K562 (cell line): ENCODE data around the gene SGTB. TPM values are rescaled to one million over a fixed set of nuclear protein-coding genes. Genes with fewer than 3 reads are reported as not detected.

Experiments used
- CREM ChIP-seq: IDR thresholded peaks from 2 replicates; pipeline ENCODE4 v1.6.1; 2014; ENCODE audit warnings: antibody characterized with exemption, low read depth
- E2F8 ChIP-seq: fragments of 450-650 bp; IDR thresholded peaks from 2 replicates; pipeline ENCODE4 v1.7.1; 2018; ENCODE audit warnings: mild to moderate bottlenecking, low read depth; ENCODE audit not compliant: partially characterized antibody
- FOXA3 ChIP-seq, 2 experiments: fragments of 450-650 bp in 1 of 2; sonication (generic) in 1 of 2; formaldehyde crosslinking; IDR thresholded peaks in 1 of 2; conservative IDR thresholded peaks in 1 of 2; 2 replicates each; pipeline versions ENCODE4 v1.4.0 to v1.8.0; 2020 to 2022; ENCODE audit warnings: mild to moderate bottlenecking in 2 of 2, missing genetic modification reagents in 1 of 2
- MEIS2 ChIP-seq: fragments of 450-650 bp; IDR thresholded peaks from 2 replicates; pipeline ENCODE4 v1.6.1; 2014; ENCODE audit warnings: mild to moderate bottlenecking; ENCODE audit not compliant: partially characterized antibody
- NCOA1 ChIP-seq: fragments of 450-650 bp; IDR thresholded peaks from 2 replicates; pipeline ENCODE4 v1.6.1; 2016; ENCODE audit warnings: low read depth
- PML ChIP-seq: IDR thresholded peaks from 2 replicates; pipeline ENCODE4 v1.6.1; 2012; ENCODE audit warnings: low read length, inconsistent platforms
- SMAD4 ChIP-seq: fragments of 250-450 bp; sonication (Bioruptor Pico); conservative IDR thresholded peaks from 2 replicates; pipeline ENCODE4 v1.8.0; 2021; ENCODE audit warnings: inconsistent platforms, mild to moderate bottlenecking, moderate library complexity
- TAF1 ChIP-seq: IDR thresholded peaks from 2 replicates; pipeline ENCODE4 v1.6.1; 2011; ENCODE audit warnings: mild to moderate bottlenecking, low read length, moderate library complexity; ENCODE audit not compliant: insufficient read depth, control insufficient read depth, severe bottlenecking; ENCODE audit errors: extremely low read depth
- ZBTB17 ChIP-seq: fragments of 450-650 bp; formaldehyde crosslinking; IDR thresholded peaks from 2 replicates; pipeline ENCODE4 v1.4.0; 2020; ENCODE audit warnings: mild to moderate bottlenecking
- ZKSCAN3 ChIP-seq: fragments of 250-450 bp; sonication (Bioruptor Pico); IDR thresholded peaks from 2 replicates; pipeline ENCODE4 v1.4.0; 2020
- ZNF165 ChIP-seq: fragments of 250-450 bp; sonication (Bioruptor Pico); IDR thresholded peaks from 2 replicates; pipeline ENCODE4 v1.4.0; 2020; ENCODE audit warnings: borderline replicate concordance
- ZNF224 ChIP-seq: sonication (generic); formaldehyde crosslinking; IDR thresholded peaks from 2 replicates; pipeline ENCODE4 v1.8.0; 2022; ENCODE audit warnings: mild to moderate bottlenecking, missing genetic modification reagents
- ZNF239 ChIP-seq: fragments of 250-450 bp; sonication (Bioruptor Pico); IDR thresholded peaks from 2 replicates; pipeline ENCODE4 v1.4.0; 2020; ENCODE audit warnings: mild to moderate bottlenecking
- ZNF384 ChIP-seq: IDR thresholded peaks from 2 replicates; pipeline ENCODE4 v1.6.1; 2012; ENCODE audit warnings: low read depth, low read length, improper control_type of control experiment
- polyA plus RNA-seq, 8 experiments: library from polyadenylated mRNA; depleted of rRNA in 4 of 8; stranded (reverse) in 5 of 8; unstranded in 3 of 8; fragments of >200 nt; fragmentation: Nextera tagmentation in 2 of 8; fragmentation: Illumina TruSeq in 1 of 8; extraction: Ambion mirVana in 2 of 8; extraction: Trizol in 1 of 8; gene quantifications; 2 replicates each; pipeline versions ENCODE4 v1.2.1 to v1.2.3, GENCODE V29; 2011 to 2014; ENCODE audit warnings: inconsistent platforms in 1 of 8, missing spikeins in 1 of 8
- total RNA-seq, 7 experiments: library from RNA; depleted of rRNA in 6 of 7; stranded (reverse); fragments of >200 nt in 6 of 7; fragmentation: Illumina TruSeq in 2 of 7; extraction: Trizol in 2 of 7; gene quantifications; 2 replicates each; pipeline versions ENCODE4 v1.2.1 to v1.2.3, GENCODE V29; 2011 to 2021; ENCODE audit warnings: low replicate concordance in 1 of 7
- TF ChIP-seq, protein P1 (sequence below): fragments of 200-800 bp; sonication (Bioruptor generic); IDR thresholded peaks from 2 replicates; pipeline ENCODE4 v1.6.1; 2016; ENCODE audit warnings: missing genetic modification characterization, missing compliant biosample characterization
- TF ChIP-seq, protein P2 (sequence below): fragments of 450-650 bp; formaldehyde crosslinking; IDR thresholded peaks from 2 replicates; pipeline ENCODE4 v1.4.0; 2020; ENCODE audit warnings: mild to moderate bottlenecking, moderate library complexity
- TF ChIP-seq, protein P3 (sequence below), 3 experiments: IDR thresholded peaks in 2 of 3; conservative IDR thresholded peaks in 1 of 3; 2 replicates each; pipeline ENCODE4 v1.5.1; 2011 to 2012; ENCODE audit warnings: low read length in 3 of 3, mild to moderate bottlenecking in 3 of 3, control low read depth in 2 of 3, improper control_type of control experiment in 1 of 3, inconsistent platforms in 1 of 3, low read depth in 1 of 3, mixed read lengths in 1 of 3, moderate library complexity in 1 of 3; ENCODE audit not compliant: insufficient read depth in 2 of 3

The SGTB gene
- total and polyA plus RNA-seq, 9 of the 15 experiments (the other 6 are each of a cell fraction or from before 2014, with no cell fraction given) = 1.3 to 8.4 (median 4.8) TPM

GRCh38 chr5:65624025-65624570 is 97.8 kb downstream of the SGTB start, which contains the start of gene TRIM23 (continued):
- TF ChIP-seq, protein P1, sequence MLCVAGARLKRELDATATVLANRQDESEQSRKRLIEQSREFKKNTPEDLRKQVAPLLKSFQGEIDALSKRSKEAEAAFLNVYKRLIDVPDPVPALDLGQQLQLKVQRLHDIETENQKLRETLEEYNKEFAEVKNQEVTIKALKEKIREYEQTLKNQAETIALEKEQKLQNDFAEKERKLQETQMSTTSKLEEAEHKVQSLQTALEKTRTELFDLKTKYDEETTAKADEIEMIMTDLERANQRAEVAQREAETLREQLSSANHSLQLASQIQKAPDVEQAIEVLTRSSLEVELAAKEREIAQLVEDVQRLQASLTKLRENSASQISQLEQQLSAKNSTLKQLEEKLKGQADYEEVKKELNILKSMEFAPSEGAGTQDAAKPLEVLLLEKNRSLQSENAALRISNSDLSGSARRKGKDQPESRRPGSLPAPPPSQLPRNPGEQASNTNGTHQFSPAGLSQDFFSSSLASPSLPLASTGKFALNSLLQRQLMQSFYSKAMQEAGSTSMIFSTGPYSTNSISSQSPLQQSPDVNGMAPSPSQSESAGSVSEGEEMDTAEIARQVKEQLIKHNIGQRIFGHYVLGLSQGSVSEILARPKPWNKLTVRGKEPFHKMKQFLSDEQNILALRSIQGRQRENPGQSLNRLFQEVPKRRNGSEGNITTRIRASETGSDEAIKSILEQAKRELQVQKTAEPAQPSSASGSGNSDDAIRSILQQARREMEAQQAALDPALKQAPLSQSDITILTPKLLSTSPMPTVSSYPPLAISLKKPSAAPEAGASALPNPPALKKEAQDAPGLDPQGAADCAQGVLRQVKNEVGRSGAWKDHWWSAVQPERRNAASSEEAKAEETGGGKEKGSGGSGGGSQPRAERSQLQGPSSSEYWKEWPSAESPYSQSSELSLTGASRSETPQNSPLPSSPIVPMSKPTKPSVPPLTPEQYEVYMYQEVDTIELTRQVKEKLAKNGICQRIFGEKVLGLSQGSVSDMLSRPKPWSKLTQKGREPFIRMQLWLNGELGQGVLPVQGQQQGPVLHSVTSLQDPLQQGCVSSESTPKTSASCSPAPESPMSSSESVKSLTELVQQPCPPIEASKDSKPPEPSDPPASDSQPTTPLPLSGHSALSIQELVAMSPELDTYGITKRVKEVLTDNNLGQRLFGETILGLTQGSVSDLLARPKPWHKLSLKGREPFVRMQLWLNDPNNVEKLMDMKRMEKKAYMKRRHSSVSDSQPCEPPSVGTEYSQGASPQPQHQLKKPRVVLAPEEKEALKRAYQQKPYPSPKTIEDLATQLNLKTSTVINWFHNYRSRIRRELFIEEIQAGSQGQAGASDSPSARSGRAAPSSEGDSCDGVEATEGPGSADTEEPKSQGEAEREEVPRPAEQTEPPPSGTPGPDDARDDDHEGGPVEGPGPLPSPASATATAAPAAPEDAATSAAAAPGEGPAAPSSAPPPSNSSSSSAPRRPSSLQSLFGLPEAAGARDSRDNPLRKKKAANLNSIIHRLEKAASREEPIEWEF (CRISPR knock-in tag) = no peak
- no peak for TF ChIP-seq ZKSCAN3
- TF ChIP-seq E2F8 = no peak
- peak; percentile 76 for TF ChIP-seq CREM
- 0 out of 2 replicates have a peak, but pooled peaks have one; percentile 49 for TF ChIP-seq PML
- TF ChIP-seq TAF1 = peak; percentile 62
- TF ChIP-seq ZNF224 (CRISPR knock-in tag) = no peak
- peak; percentile 63; the same call in 1 of the 2 replicates for TF ChIP-seq ZBTB17 (CRISPR knock-in tag)
- no peak for TF ChIP-seq ZNF239 (CRISPR knock-in tag)
- 0 out of 2 replicates have a peak, but pooled peaks have one; percentile 18 for TF ChIP-seq SMAD4 (CRISPR knock-in tag)
- peak; percentile 60 to 87 for TF ChIP-seq FOXA3 (CRISPR knock-in tag; conservative IDR thresholded peaks at IDR 0.05 in 1 of 2, IDR thresholded peaks at IDR 0.05 in 1 of 2)
- TF ChIP-seq, protein P2, sequence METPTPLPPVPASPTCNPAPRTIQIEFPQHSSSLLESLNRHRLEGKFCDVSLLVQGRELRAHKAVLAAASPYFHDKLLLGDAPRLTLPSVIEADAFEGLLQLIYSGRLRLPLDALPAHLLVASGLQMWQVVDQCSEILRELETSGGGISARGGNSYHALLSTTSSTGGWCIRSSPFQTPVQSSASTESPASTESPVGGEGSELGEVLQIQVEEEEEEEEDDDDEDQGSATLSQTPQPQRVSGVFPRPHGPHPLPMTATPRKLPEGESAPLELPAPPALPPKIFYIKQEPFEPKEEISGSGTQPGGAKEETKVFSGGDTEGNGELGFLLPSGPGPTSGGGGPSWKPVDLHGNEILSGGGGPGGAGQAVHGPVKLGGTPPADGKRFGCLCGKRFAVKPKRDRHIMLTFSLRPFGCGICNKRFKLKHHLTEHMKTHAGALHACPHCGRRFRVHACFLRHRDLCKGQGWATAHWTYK (CRISPR knock-in tag) = peak; percentile 73; the same call in 1 of the 2 replicates
- TF ChIP-seq MEIS2 = peak; percentile 85
- TF ChIP-seq, protein P3, sequence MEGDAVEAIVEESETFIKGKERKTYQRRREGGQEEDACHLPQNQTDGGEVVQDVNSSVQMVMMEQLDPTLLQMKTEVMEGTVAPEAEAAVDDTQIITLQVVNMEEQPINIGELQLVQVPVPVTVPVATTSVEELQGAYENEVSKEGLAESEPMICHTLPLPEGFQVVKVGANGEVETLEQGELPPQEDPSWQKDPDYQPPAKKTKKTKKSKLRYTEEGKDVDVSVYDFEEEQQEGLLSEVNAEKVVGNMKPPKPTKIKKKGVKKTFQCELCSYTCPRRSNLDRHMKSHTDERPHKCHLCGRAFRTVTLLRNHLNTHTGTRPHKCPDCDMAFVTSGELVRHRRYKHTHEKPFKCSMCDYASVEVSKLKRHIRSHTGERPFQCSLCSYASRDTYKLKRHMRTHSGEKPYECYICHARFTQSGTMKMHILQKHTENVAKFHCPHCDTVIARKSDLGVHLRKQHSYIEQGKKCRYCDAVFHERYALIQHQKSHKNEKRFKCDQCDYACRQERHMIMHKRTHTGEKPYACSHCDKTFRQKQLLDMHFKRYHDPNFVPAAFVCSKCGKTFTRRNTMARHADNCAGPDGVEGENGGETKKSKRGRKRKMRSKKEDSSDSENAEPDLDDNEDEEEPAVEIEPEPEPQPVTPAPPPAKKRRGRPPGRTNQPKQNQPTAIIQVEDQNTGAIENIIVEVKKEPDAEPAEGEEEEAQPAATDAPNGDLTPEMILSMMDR (IDR thresholded peaks at IDR 0.05 in 2 of 3, conservative IDR thresholded peaks at IDR 0.05 in 1 of 3; ENCODE audit: insufficient read depth in 2 of 3, low read depth in 1 of 3, low read length in 3 of 3) = 0 out of 6 replicates have a peak, but pooled peaks of 2 of the 3 experiments have one; percentile 9 to 21
- TF ChIP-seq ZNF165 (CRISPR knock-in tag) = peak; percentile 20; the same call in 1 of the 2 replicates
- no peak for TF ChIP-seq ZNF384
- no peak for TF ChIP-seq NCOA1
